HG03565 (cell line): Measurements from ENCODE around the gene SLC2A11.

ENCODE experiments used
- ATAC-seq: cut with Tn5 transposase; IDR thresholded peaks from one replicate; pipeline ENCODE4 v1.9.1; 2021; ENCODE audit warnings: mild to moderate bottlenecking, moderate library complexity; ENCODE audit not compliant: unreplicated experiment

SLC2A11 gene

DNA sequence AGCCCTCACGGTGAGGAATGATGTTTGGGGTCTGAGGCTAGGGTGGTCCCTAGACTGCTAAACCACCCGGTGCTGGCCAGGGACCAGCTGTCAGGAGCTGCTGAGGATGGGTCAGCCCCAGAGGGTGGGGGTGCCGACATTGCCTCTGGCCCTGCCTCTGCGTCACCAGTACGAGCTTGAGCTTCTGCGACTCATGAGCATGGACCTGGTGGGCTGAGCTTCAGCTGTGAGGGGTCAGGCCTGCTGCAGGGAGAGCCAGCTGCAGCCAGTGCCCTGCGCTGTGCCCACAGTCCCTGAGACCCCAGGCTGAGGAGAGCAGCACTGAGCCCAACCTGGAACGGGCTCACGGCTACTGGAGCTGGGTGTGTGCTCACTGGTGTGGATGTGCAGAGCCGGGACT, 25.9 kb upstream of the SLC2A11 start:
- no peak for ATAC-seq

DNA sequence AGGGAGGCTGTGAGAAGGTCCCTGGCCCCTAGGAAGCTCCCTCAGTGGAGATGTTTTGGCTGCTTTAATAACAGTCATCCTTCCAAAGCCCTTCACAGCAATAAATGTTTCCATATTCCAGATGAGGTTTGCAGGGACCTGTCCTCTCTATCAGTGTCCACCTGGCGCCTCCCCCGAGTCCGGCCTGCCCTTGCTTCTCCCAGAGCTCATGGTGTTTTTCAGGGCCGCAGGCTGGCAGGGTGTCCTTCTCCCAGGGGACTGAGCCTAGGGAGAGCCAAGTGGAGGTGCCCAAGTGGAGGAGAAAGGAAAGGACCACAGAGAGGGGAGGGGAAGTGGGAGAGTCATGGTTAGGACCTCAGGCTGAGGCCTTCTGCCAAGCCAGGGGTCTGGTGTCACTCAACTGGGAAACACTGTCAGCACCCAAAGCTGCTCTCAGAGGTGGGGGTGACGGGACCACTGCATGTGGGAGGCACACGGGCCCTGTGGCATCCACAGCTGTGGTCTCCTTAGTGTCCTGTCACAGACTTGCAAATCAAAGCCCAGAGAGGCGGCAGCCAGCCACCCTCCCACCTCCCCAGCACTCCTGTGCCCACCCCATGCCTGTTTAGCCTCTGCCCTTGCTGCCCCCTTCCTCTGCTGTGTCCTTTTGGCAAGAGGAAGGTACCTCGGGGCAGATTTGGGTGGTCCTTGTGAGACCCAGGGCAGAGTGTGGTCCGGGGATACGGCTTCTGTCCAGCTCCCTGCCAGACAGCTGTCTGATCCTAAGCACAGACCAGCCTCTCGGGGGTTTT, 25.3 kb upstream of the SLC2A11 start:
- no peak for ATAC-seq

DNA sequence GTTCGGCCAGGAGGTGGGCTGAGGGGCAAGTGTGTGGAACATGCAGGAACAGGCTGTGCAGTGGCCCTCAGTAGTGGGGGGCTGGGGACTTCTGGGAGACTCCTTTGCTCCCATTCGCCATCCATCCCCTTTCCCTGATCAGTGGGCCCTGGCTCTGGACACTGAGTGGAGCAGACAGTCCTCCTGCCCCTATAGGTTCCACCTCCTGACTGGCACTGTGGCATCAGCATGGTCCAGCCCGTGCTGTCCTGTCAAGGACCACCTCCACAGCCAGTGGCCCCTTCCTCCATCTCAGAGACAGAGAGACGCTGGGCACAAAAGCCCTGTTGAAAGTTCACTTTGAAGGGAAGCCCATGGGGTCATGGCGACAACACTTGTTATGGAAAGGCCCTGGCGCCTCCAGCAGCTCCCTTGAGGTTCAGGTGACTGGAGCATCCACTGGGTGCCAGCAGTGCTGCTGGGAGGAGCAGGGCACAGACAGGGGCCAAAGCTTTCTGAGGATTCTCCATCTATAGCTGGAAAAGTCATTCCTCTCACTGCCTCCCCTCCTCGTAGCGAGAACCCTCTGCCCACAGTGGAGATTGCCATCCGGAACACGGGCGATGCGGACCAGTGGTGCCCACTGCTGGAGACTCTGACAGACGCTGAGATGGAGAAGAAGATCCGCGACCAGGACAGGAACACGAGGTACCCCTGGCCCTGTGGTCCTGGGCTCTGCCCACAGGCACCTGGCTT, 24.5 kb upstream of the SLC2A11 start:
- ATAC-seq = no peak

DNA sequence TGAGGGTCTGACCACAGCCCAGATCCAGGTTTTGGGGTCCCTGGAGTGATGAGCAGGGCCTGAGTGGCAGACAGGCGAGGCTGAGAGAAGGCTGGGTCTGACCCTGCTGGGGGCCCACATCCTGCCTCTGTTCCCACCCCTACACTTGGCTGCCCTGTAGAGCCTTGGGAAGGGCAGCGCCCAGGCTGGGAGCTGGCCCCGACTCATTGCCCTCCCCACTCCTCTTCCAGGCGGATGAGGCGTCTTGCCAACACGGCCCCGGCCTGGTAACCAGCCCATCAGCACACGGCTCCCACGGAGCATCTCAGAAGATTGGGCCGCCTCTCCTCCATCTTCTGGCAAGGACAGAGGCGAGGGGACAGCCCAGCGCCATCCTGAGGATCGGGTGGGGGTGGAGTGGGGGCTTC, 23.8 kb upstream of the SLC2A11 start:
- no peak for ATAC-seq

DNA sequence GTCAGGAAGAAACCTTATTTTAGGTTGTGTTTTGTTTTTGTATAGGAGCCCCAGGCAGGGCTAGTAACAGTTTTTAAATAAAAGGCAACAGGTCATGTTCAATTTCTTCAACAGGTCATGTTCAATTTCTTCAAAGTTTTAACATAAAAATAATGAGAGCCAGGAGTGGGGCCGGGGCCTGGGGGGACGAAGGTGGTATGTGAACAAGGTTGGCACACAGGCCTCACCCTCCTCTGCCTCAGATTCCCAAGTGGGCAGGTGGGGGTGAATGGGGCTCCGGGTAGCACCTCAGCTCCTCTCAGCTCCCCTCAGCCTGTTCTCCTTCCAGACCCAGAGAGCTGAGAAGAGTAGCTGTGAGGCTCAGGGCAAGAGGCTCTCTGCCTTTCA, 23.3 kb upstream of the SLC2A11 start:
- ATAC-seq = no peak

DNA sequence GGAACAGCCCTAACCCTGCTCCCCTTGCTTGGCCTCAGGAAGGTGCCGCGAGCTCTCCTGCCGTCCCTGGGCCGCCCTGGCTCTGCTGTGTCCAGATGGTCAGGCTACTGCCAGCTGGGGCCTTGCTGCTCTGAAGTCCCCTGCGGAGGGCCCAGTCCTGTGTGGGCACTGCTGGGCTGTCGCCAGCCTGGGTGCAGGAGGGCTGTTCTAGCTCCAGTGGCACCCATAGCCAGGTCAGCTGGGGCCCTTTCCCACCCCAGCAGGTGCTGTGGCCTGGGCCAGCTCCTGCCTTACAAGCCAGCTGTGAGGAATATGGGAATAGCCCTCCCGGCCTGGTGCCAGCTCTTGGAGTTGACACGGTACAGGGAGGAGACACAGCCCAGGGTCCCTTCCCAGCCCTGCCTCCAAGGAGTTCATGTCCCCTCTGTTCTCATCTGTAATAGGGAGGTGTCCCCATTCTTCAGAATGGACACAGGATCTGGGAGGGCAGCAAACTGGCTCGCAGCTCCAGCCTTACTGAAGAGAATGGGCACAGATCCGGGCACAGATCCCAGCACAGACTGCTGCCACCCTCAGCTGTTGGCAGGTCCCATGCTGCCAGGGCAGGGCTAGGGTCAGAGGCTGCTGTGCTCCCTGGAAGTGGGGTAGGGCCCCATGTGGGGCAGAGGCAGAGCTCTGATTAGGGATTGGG, 22.7 kb upstream of the SLC2A11 start:
- ATAC-seq = no peak

DNA sequence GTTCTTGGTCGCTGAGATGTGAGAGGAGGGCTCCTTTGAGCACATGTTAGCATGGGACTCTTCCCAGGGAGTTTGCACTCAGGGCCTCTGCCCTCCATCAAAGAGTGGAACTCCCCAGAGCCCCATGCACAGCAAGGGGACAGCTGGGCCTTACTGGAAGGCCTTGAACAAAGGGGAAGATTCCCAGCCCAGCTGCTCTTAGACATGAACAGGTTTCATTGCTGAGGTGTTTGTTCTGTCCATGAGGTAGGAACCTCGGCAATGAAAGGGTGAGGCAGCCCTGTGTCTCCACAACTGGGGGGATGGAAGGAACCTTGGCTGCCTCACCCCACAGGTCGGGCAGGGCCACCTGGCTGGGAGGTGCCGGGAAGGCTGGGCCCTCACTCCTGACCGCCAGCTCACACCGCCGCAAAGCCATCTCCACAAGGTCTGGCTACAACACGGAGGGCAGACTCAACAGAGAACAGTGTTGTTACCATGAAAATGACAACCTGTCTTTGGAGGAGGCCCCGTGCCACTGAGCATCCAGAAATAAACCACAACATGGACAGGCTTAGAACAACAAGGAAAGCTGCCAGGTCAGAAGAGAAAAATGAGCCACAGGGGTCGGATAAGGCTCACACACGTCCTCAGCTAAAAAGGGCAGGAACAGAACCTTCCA, 22.1 kb upstream of the SLC2A11 start:
- no peak for ATAC-seq

DNA sequence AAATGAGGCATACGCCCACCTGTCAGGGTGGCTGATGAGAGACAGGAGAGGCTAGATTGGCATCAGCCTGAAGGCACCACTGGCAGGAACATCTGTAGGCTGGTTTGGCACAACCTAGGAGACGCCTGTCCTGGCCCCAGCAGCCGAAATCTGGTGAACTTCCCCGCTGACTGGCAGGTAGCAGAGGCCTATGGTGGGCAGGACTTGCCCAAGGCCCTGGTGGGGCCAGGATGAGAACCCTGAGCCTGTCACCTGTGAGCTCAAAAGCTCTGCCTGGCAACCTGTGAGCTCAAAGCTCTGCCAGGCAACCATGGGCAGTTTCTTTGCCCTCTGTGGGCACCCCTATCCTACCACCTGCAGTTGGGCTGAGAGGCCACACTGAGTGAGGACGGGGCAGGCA, 21.4 kb upstream of the SLC2A11 start:
- no peak for ATAC-seq

DNA sequence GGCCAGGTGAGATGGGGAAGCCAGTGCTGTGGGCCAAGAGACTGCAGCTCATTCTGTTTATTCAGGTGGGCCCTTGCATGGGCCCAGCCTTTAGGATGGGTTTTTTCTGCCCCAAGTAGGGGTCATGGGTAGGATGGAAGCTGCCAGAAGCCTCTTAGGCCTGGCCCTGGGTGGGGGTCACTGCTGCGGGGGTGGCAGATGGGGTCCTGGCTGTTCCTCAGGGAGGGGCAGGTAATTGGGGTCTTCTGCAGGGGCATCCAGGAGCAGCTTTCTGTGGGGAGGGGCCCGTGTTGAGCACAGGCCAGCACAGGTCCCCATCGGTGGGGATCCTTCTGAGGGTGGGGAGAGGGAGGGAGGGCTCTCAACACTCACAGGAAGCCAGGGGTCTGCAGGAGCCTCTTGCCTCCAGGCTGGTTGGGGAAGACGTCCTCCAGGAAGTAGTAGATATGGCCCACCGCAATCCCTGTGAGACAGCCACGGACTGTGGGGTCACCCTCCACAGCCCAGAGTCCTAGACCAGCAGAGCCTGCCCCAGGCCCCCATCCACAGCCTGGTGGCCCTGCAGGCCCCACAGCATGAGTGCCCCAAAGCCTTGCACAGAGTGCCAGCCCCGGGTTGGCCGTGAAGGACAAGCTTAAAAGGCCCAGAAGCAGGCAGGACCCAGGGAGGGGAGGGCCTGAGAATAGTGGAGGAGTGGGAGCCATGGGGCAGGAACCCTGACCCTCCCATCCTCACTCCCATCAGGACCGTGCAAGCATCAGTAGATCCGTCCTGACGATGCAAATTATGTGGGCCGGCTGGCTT, 20.8 kb upstream of the SLC2A11 start:
- no peak for ATAC-seq

DNA sequence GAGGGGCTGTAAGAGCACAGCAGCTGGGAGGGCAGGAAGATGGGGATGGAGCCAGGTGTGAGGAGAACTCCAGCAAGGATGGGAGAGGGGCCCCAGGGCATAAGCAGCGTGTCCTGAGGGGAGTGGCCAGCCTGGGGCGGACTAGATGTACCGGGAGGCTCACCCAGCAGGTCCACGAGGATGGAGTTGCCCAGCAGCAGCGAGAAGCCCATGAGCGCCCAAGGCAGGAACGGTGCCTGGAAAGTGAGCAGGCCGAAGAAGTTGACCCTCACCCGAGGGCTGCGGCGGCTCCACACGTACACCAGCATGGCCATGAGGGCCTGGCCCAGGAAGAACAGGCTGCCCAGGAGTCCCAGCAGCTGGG, 20.2 kb upstream of the SLC2A11 start:
- no peak for ATAC-seq

DNA sequence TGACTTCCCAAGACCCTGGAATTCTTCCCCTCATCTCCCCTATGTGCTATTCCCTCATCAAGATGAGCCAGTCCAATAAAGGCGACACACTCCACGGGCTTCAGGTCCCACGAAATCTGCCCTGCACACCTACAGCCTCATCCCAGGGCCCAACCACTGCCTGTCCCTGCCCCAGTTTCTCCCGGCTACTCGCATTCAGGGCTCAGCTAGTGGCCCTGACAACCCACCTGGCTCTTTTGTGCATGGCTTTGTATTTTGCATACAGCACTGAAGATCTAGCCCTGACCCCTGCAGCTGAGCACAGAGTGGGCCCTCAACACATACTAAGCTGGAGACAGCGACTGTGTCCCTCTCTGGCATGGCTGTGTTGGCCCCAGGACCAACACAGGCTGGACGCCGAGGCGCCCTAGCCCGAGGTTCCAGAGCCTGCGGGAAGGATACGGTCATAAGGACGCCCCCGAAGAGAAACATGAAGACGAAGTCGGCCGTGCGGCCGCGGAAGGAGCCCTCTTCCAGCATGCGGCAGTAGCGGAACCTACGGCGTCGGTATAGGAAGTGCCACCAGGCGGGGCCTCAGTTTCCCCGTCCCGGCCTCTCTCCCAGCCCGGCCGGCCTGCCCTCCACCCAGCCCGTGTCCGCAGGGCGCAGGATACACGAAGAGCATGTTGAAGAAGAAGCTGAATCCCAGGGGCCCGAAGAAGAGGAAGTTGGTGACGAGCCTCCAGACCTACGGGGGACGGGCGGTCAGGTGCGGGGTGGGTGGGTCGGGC, 19.6 kb upstream of the SLC2A11 start:
- ATAC-seq = no peak

DNA sequence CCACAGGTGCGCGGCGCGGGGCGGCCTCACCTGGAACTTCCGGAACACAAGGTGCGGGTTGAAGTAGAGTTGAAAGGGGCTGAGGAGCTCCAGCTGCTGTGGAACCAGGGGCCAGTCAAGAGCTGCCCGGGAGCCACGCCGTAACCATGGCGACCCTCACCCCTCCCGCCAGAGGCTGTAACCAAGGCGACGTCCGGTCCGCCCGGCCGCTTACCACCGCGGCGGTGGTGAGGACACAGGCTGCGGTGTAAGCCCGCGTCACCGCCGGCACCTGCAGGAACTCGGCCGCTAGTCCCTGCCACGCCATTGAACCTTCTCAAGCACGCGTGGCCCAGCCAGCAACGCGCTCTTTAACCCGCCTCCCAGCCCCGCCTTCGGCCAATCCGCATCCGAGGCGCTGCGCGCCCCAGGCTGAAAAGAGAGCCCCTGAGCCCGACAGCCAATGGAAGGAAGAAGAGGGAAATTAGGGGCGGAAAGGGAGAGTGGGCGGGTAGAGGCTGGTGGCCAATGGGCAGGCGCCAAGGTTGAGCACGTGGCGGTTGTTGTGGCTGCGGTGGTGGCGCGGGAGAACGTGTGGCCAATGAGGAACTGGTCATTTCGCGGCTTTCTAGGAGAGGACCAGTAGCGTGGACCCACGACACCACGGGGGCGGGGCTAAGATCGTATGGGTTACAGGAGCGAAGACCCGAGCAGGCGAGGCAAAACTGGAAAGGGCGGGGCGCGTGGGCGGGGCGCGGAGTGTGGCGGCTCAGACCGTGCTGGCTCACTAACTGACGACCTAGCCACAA, 18.8 kb upstream of the SLC2A11 start, which contains the start of gene DERL3:
DERL3 (minus strand) TSS at position 326 of the 788 bp plus-strand sequence; CDS start at position 307, 19 bp downstream.
- peak; percentile 68 for ATAC-seq

DNA sequence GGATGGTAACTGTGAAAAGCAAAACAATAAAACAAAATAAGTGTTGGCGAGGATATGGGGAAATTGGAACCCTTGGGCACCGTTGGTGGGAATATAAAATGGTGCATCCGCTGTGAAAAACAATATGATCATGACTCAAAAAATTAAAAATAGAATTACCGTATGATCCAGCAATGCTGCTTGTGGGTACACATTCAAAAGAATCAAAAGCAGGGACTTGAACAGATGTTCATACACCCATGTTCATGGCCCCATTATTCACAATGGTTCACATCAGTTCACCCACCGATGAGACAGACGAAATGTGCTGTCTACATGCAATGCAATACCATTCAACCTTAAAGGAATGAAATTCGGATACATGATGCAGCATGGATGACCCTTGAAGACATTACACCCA, 17.6 kb upstream of the SLC2A11 start:
- no peak for ATAC-seq

DNA sequence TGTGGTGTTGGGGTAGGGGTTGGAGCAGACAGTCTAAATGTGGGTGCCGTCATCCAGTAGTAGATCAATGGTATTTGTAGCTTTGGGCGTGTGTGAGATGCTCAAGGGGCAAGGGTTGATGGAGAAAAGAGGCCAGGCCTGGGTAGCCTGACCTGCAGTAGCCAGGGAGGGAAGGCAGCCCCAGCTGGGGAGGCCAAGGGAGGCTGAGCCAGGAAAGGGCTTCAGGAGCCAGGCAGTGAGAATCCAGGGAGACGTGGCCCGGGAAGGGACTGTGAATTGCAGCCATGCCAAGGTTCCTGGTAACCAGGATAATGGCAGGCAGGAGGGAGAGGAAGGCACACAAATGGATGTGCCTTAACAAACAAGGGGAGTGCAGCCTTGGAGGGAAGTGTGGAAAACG, 16.4 kb upstream of the SLC2A11 start:
- no peak for ATAC-seq

DNA sequence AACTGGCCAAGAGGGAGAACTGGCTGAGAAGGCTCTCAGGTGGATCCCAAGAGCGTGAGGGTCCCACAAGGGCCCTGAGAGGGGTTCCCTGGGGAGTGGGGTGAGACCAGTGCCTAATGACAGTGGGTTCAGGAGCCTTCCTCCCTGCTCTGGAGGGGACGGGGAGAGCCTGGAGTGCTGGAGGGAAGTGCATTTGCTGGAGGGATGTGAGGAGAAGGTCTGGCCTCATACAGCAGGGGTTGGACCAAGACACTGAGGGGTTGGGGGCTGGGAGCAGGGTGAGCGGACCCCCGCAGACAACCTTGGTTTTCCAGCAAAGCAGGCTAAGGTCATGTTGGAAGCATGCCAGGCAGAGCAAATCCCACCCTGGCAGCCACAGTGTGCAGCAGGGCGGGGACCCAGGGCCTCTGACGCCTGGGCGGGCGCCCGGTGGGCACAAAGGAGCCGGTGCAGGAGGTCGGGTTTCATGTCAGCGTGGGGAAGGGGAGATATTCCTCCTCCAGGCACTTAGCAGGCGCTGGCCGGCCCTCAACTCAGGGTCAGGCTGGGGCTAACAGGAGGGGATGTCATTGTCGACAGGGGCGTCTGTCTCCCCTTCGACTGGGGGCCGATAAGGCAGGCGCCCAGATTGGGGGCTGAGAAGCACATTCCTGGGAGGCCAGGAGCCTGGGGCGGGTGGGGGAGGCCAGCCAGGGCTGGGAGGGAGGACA, 15.8 kb upstream of the SLC2A11 start:
- ATAC-seq = no peak

DNA sequence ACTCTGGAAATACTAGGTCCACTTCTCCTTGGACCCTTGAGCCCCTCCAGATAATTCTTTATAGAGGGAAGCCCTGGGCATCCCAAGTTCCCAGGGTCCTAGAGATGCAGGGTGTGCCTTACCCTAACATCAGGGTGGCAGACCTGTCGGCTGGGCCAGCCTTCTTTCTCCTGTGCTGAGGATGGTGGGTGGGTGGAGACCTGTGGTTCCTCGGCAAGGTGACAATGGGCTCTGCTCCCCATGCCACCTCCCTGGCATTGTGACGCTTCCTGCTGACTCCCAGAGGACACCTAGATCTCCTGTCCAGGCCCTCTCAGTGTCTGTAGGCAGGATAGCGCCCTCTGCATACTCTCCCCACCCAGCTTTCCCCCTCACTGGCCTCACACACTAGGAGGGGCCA, 15.1 kb upstream of the SLC2A11 start:
- no peak for ATAC-seq

DNA sequence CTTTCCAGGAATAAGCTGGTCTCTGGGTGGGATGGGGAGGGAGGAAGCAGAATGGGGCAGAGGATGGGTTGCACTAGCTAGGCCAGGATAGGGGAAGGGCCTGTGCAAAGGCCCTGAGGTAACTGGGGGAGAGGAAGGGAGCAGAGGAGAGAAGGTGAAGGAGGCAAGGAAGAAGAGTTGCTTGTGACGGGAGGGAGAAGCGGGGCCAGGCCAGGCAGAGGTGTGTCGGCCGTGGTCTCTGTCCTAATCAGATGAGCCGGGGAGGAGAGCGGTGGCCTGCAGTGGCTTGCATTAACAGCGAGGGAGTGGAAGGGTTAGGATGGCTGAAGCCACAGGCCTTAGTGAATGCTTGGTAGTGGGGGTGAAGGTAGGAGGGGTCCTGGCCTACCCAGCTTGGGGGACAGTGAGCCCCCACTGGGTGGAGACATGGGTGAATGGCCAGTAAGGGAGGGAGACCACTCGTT, 12.9 kb upstream of the SLC2A11 start:
- no peak for ATAC-seq
